ACC112 (cell line): Measurements from ENCODE around the gene LILRA2.
"Not testable (repeated sequence)": the region's sequence is repeated elsewhere in the genome, so short reads cannot be mapped to it uniquely, and the experiment has no call there.

Source experiments
- H2AFZ ChIP-seq: fragments of 200-600 bp; sonication (generic); one replicate; pipeline ENCODE4 v1.6.0; 2017; ENCODE audit warnings: antibody characterized with exemption, low read length; ENCODE audit not compliant: unreplicated experiment
- H3K27ac ChIP-seq: fragments of 200-600 bp; sonication (generic); 2 replicates; pipeline ENCODE4 v1.5.1; 2014; ENCODE audit warnings: low read depth, mild to moderate bottlenecking, antibody characterized with exemption, low read length, moderate library complexity
- H3K27me3 ChIP-seq: fragments of 200-600 bp; sonication (generic); 2 replicates; pipeline ENCODE4 v1.6.1; 2014; ENCODE audit warnings: mild to moderate bottlenecking, antibody characterized with exemption, low read length, moderate library complexity, mixed read lengths; ENCODE audit not compliant: insufficient read depth
- H3K36me3 ChIP-seq: fragments of 200-600 bp; sonication (generic); 2 replicates; pipeline ENCODE4 v1.6.1; 2016; ENCODE audit warnings: mild to moderate bottlenecking, antibody characterized with exemption, low read length, moderate library complexity, mixed read lengths; ENCODE audit not compliant: insufficient read depth
- H3K4me1 ChIP-seq: fragments of 200-600 bp; sonication (generic); one replicate; pipeline ENCODE4 v1.6.1; 2016; ENCODE audit warnings: low read length, mixed read lengths; ENCODE audit not compliant: insufficient read depth, unreplicated experiment, control insufficient read depth
- H3K4me3 ChIP-seq: fragments of 200-600 bp; sonication (generic); 2 replicates; pipeline ENCODE4 v1.5.1; 2014; ENCODE audit warnings: mild to moderate bottlenecking, low read depth, low read length
- H3K79me2 ChIP-seq: fragments of 200-600 bp; sonication (generic); one replicate; pipeline ENCODE4 v1.6.0; 2016; ENCODE audit warnings: low read length; ENCODE audit not compliant: control insufficient read depth, unreplicated experiment, insufficient read depth

LILRA2 gene

GRCh38 chr19:54549224-54549623, 24.4 kb upstream of the LILRA2 start:
- H3K4me3 ChIP-seq: no peak overlapping the region
- no peaks in the 10 kb centered on the region for H3K27me3 ChIP-seq
- H3K36me3 ChIP-seq: no peaks in the 10 kb centered on the region
- H3K27ac ChIP-seq: no peak overlapping the region
- no peaks in the 10 kb centered on the region for H3K4me1 ChIP-seq
- H2AFZ ChIP-seq: no peak overlapping the region
- H3K79me2 ChIP-seq: no peaks in the 10 kb centered on the region

- Histone ChIP-seq H3K79me2 (no peaks in the 10 kb centered on the region), H3K4me1 (no peaks in the 10 kb centered on the region), H3K4me3 (no peak overlapping the region), H3K27me3 (no peaks in the 10 kb centered on the region), H3K36me3 (no peaks in the 10 kb centered on the region), H3K27ac (no peak overlapping the region), H2AFZ (no peak overlapping the region)
Observed at GRCh38 chr19:54551293-54551692, 22.3 kb upstream of the LILRA2 start.

GRCh38 chr19:54551950-54552912, 21.4 kb upstream of the LILRA2 start:
- H3K27me3 ChIP-seq: no peaks in the 10 kb centered on the region

GRCh38 chr19:54552913-54553310, 20.7 kb upstream of the LILRA2 start:
- no peaks in the 10 kb centered on the region for H3K4me1 ChIP-seq
- no peak overlapping the region for H2AFZ ChIP-seq
- no peak overlapping the region for H3K27ac ChIP-seq
- no peaks in the 10 kb centered on the region for H3K36me3 ChIP-seq
- no peaks in the 10 kb centered on the region for H3K27me3 ChIP-seq
- no peaks in the 10 kb centered on the region for H3K79me2 ChIP-seq
- no peak overlapping the region for H3K4me3 ChIP-seq

More at GRCh38 chr19:54551950-54552912, 21.4 kb upstream of the LILRA2 start:
- Histone ChIP-seq H2AFZ (no peak overlapping the region), H3K27ac (no peak overlapping the region), H3K4me1 (no peaks in the 10 kb centered on the region), H3K4me3 (no peak overlapping the region), H3K79me2 (no peaks in the 10 kb centered on the region), H3K36me3 (no peaks in the 10 kb centered on the region)

GRCh38 chr19:54554006-54554405, 19.6 kb upstream of the LILRA2 start:
- no peaks in the 10 kb centered on the region for H3K36me3 ChIP-seq
- H3K27me3 ChIP-seq: no peaks in the 10 kb centered on the region
- H3K27ac ChIP-seq: no peak overlapping the region
- no peak overlapping the region for H2AFZ ChIP-seq
- no peak overlapping the region for H3K4me3 ChIP-seq
- no peaks in the 10 kb centered on the region for H3K79me2 ChIP-seq
- no peaks in the 10 kb centered on the region for H3K4me1 ChIP-seq

- Histone ChIP-seq H3K27ac (no peak overlapping the region), H2AFZ (no peak overlapping the region), H3K36me3 (no peaks in the 10 kb centered on the region), H3K4me3 (no peak overlapping the region), H3K4me1 (no peaks in the 10 kb centered on the region), H3K79me2 (no peaks in the 10 kb centered on the region), H3K27me3 (no peaks in the 10 kb centered on the region)
Observed at GRCh38 chr19:54554896-54555295, 18.7 kb upstream of the LILRA2 start.

GRCh38 chr19:54556194-54556593, 17.4 kb upstream of the LILRA2 start:
- no peak overlapping the region for H2AFZ ChIP-seq
- no peaks in the 10 kb centered on the region for H3K4me1 ChIP-seq
- no peak overlapping the region for H3K4me3 ChIP-seq
- H3K79me2 ChIP-seq: no peaks in the 10 kb centered on the region
- no peaks in the 10 kb centered on the region for H3K27me3 ChIP-seq
- H3K27ac ChIP-seq: no peak overlapping the region
- no peaks in the 10 kb centered on the region for H3K36me3 ChIP-seq

- no peak overlapping the region for H2AFZ ChIP-seq
- H3K4me1 ChIP-seq: no peaks in the 10 kb centered on the region
- no peaks in the 10 kb centered on the region for H3K27me3 ChIP-seq
- no peak overlapping the region for H3K27ac ChIP-seq
- H3K4me3 ChIP-seq: no peak overlapping the region
- H3K79me2 ChIP-seq: no peaks in the 10 kb centered on the region
- H3K36me3 ChIP-seq: no peaks in the 10 kb centered on the region
Observed at GRCh38 chr19:54558339-54558738, 15.3 kb upstream of the LILRA2 start.

- Histone ChIP-seq H3K36me3 (no peaks in the 10 kb centered on the region), H3K4me1 (no peaks in the 10 kb centered on the region), H3K27ac (no peak overlapping the region), H3K79me2 (no peaks in the 10 kb centered on the region), H2AFZ (no peak overlapping the region), H3K4me3 (no peak overlapping the region), H3K27me3 (no peaks in the 10 kb centered on the region)
Observed at GRCh38 chr19:54560881-54561385, 12.7 kb upstream of the LILRA2 start.

- H3K27me3 ChIP-seq: no peaks in the 10 kb centered on the region
- peak overlapping the region; percentile 60 for H2AFZ ChIP-seq
- no peaks in the 10 kb centered on the region for H3K79me2 ChIP-seq
- no peak overlapping the region; the same call in 1 of the 2 replicates for H3K4me3 ChIP-seq
- no peaks in the 10 kb centered on the region for H3K4me1 ChIP-seq
- H3K36me3 ChIP-seq: no peaks in the 10 kb centered on the region
- H3K27ac ChIP-seq: no peak overlapping the region
Observed at GRCh38 chr19:54561840-54562239, 11.8 kb upstream of the LILRA2 start.

- not testable (repeated sequence) for H3K27me3 ChIP-seq, H3K4me1 ChIP-seq, H3K79me2 ChIP-seq, H3K4me3 ChIP-seq, H3K36me3 ChIP-seq, H3K27ac ChIP-seq, H2AFZ ChIP-seq
Observed at GRCh38 chr19:54563206-54563605, 10.4 kb upstream of the LILRA2 start.
